Measurements from ENCODE around the gene SH3BP4. TPM values are rescaled to one million over a fixed set of nuclear protein-coding genes. Genes with fewer than 3 reads are reported as not detected.
A peak's percentile ranks its signal among the peaks of the same experiment; 100 is the strongest.

SH3BP4 gene
- polyA plus RNA-seq, 4 donors, result 3.6 to 36.7 (median 17.4) TPM

GRCh38 chr2:234992624-234993349 lies 41.0 kb downstream of the SH3BP4 start:
- Histone ChIP-seq H3K9me3 (ENCODE audit: control insufficient read depth in 2 of 2, insufficient read depth in 1 of 2, low read depth in 1 of 2, low read length in 1 of 2) (peaks cover 0 to 2% of the 10 kb centered on the region in 2 donors), H3K4me3 (ENCODE audit: low read depth in 1 of 3, low read length in 3 of 3) (no peak overlapping the region), H3K36me3 (ENCODE audit: control insufficient read depth in 3 of 3, insufficient read depth in 2 of 3, low read depth in 1 of 3, low read length in 3 of 3) (peaks cover 0 to 59% (median 2%) of the 10 kb centered on the region in 3 donors), H3K27me3 (ENCODE audit: control insufficient read depth in 3 of 3, insufficient read depth in 3 of 3, low read length in 3 of 3) (no peaks in the 10 kb centered on the region), H3K4me1 (ENCODE audit: control insufficient read depth in 3 of 3, insufficient read depth in 2 of 3, low read depth in 1 of 3, low read length in 2 of 3) (peaks cover 2 to 28% (median 8%) of the 10 kb centered on the region in 3 donors), H3K27ac (ENCODE audit: low read depth in 1 of 3, low read length in 2 of 3) (no peak overlapping the region)
- WGBS, 3 donors, result 89 to 92% (median 90%) methylated on average over 21 to 23 of the region's 23 CpGs
- DNase-seq (no peak), FAIRE-seq (no peak)

GRCh38 chr2:234993541-234993981 lies 41.7 kb downstream of the SH3BP4 start:
- no peak for DNase-seq
- H3K27ac ChIP-seq (ENCODE audit: low read depth in 1 of 3, low read length in 2 of 3), result no peak overlapping the region

GRCh38 chr2:234994438-234995321 lies 42.9 kb downstream of the SH3BP4 start:
- Histone ChIP-seq H3K36me3 (ENCODE audit: control insufficient read depth in 3 of 3, insufficient read depth in 2 of 3, low read depth in 1 of 3, low read length in 3 of 3) (peaks cover 0 to 62% (median 2%) of the 10 kb centered on the region in 3 donors), H3K27ac (ENCODE audit: low read depth in 1 of 3, low read length in 2 of 3) (no peak overlapping the region), H3K27me3 (ENCODE audit: control insufficient read depth in 3 of 3, insufficient read depth in 3 of 3, low read length in 3 of 3) (no peaks in the 10 kb centered on the region), H3K4me1 (ENCODE audit: control insufficient read depth in 3 of 3, insufficient read depth in 2 of 3, low read depth in 1 of 3, low read length in 2 of 3) (peaks cover 3 to 46% (median 4%) of the 10 kb centered on the region in 3 donors), H3K4me3 (ENCODE audit: low read depth in 1 of 3, low read length in 3 of 3) (no peak overlapping the region), H3K9me3 (ENCODE audit: control insufficient read depth in 2 of 2, insufficient read depth in 1 of 2, low read depth in 1 of 2, low read length in 1 of 2) (peaks cover 0 to 2% of the 10 kb centered on the region in 2 donors)
- 68 to 80% (median 79%) methylated on average over 28 to 29 of the region's 29 CpGs for WGBS, 3 donors
- no peak for FAIRE-seq
- no peak for DNase-seq

More at GRCh38 chr2:234993541-234993981, 41.7 kb downstream of the SH3BP4 start:
- FAIRE-seq, result no peak
- H3K27me3 ChIP-seq (ENCODE audit: control insufficient read depth in 3 of 3, insufficient read depth in 3 of 3, low read length in 3 of 3), result no peaks in the 10 kb centered on the region
- H3K9me3 ChIP-seq (ENCODE audit: control insufficient read depth in 2 of 2, insufficient read depth in 1 of 2, low read depth in 1 of 2, low read length in 1 of 2), result peaks cover 0 to 2% of the 10 kb centered on the region in 2 donors
- H3K4me1 ChIP-seq (ENCODE audit: control insufficient read depth in 3 of 3, insufficient read depth in 2 of 3, low read depth in 1 of 3, low read length in 2 of 3), result peaks cover 2 to 34% (median 8%) of the 10 kb centered on the region in 3 donors
- 76 to 80% (median 77%) methylated on average over 11 of the region's 11 CpGs for WGBS, 3 donors
- no peak overlapping the region for H3K4me3 ChIP-seq (ENCODE audit: low read depth in 1 of 3, low read length in 3 of 3)
- peaks cover 0 to 62% (median 2%) of the 10 kb centered on the region in 3 donors for H3K36me3 ChIP-seq (ENCODE audit: control insufficient read depth in 3 of 3, insufficient read depth in 2 of 3, low read depth in 1 of 3, low read length in 3 of 3)

- peaks cover 0 to 2% of the 10 kb centered on the region in 2 donors for H3K9me3 ChIP-seq (ENCODE audit: control insufficient read depth in 2 of 2, insufficient read depth in 1 of 2, low read depth in 1 of 2, low read length in 1 of 2)
- peaks cover 0 to 70% (median 2%) of the 10 kb centered on the region in 3 donors for H3K36me3 ChIP-seq (ENCODE audit: control insufficient read depth in 3 of 3, insufficient read depth in 2 of 3, low read depth in 1 of 3, low read length in 3 of 3)
- DNase-seq (peak; percentile 48 to 49), FAIRE-seq (no peak)
- no peak overlapping the region for H3K27ac ChIP-seq (ENCODE audit: low read depth in 1 of 3, low read length in 2 of 3)
- no peak overlapping the region for H3K4me3 ChIP-seq (ENCODE audit: low read depth in 1 of 3, low read length in 3 of 3)
- peaks cover 6 to 54% (median 8%) of the 10 kb centered on the region in 3 donors for H3K4me1 ChIP-seq (ENCODE audit: control insufficient read depth in 3 of 3, insufficient read depth in 2 of 3, low read depth in 1 of 3, low read length in 2 of 3)
- WGBS, 3 donors, result 35 to 65% (median 54%) methylated on average over 24 of the region's 24 CpGs
- no peaks in the 10 kb centered on the region for H3K27me3 ChIP-seq (ENCODE audit: control insufficient read depth in 3 of 3, insufficient read depth in 3 of 3, low read length in 3 of 3)
Observed at GRCh38 chr2:234995332-234996068, 43.7 kb downstream of the SH3BP4 start.

GRCh38 chr2:234996069-234996940 lies 44.5 kb downstream of the SH3BP4 start:
- no peak overlapping the region for H3K27ac ChIP-seq (ENCODE audit: low read depth in 1 of 3, low read length in 2 of 3)
- no peak for FAIRE-seq

GRCh38 chr2:234996941-234997270 lies 45.1 kb downstream of the SH3BP4 start:
- Histone ChIP-seq H3K27ac (ENCODE audit: low read depth in 1 of 3, low read length in 2 of 3) (no peak overlapping the region), H3K36me3 (ENCODE audit: control insufficient read depth in 3 of 3, insufficient read depth in 2 of 3, low read depth in 1 of 3, low read length in 3 of 3) (peaks cover 0 to 66% (median 2%) of the 10 kb centered on the region in 3 donors), H3K4me3 (ENCODE audit: low read depth in 1 of 3, low read length in 3 of 3) (no peak overlapping the region), H3K4me1 (ENCODE audit: control insufficient read depth in 3 of 3, insufficient read depth in 2 of 3, low read depth in 1 of 3, low read length in 2 of 3) (peaks cover 6 to 62% (median 13%) of the 10 kb centered on the region in 3 donors), H3K9me3 (ENCODE audit: control insufficient read depth in 2 of 2, insufficient read depth in 1 of 2, low read depth in 1 of 2, low read length in 1 of 2) (no peaks in the 10 kb centered on the region), H3K27me3 (ENCODE audit: control insufficient read depth in 3 of 3, insufficient read depth in 3 of 3, low read length in 3 of 3) (no peaks in the 10 kb centered on the region)
- WGBS, 3 donors, result 85 to 91% (median 86%) methylated on average over 13 of the region's 13 CpGs
- FAIRE-seq (no peak), DNase-seq (no peak)

More at GRCh38 chr2:234996069-234996940, 44.5 kb downstream of the SH3BP4 start:
- H3K4me3 ChIP-seq (ENCODE audit: low read depth in 1 of 3, low read length in 3 of 3), result no peak overlapping the region
- DNase-seq, result no peak
- H3K36me3 ChIP-seq (ENCODE audit: control insufficient read depth in 3 of 3, insufficient read depth in 2 of 3, low read depth in 1 of 3, low read length in 3 of 3), result peaks cover 0 to 72% (median 2%) of the 10 kb centered on the region in 3 donors
- peaks cover 6 to 59% (median 13%) of the 10 kb centered on the region in 3 donors for H3K4me1 ChIP-seq (ENCODE audit: control insufficient read depth in 3 of 3, insufficient read depth in 2 of 3, low read depth in 1 of 3, low read length in 2 of 3)
- WGBS, 3 donors, result 71 to 75% (median 74%) methylated on average over 18 of the region's 18 CpGs
- no peaks in the 10 kb centered on the region for H3K27me3 ChIP-seq (ENCODE audit: control insufficient read depth in 3 of 3, insufficient read depth in 3 of 3, low read length in 3 of 3)
- no peaks in the 10 kb centered on the region for H3K9me3 ChIP-seq (ENCODE audit: control insufficient read depth in 2 of 2, insufficient read depth in 1 of 2, low read depth in 1 of 2, low read length in 1 of 2)

GRCh38 chr2:234997389-234997788 lies 45.6 kb downstream of the SH3BP4 start:
- Histone ChIP-seq H3K9me3 (ENCODE audit: control insufficient read depth in 2 of 2, insufficient read depth in 1 of 2, low read depth in 1 of 2, low read length in 1 of 2) (no peaks in the 10 kb centered on the region), H3K36me3 (ENCODE audit: control insufficient read depth in 3 of 3, insufficient read depth in 2 of 3, low read depth in 1 of 3, low read length in 3 of 3) (peaks cover 0 to 63% (median 2%) of the 10 kb centered on the region in 3 donors), H3K27me3 (ENCODE audit: control insufficient read depth in 3 of 3, insufficient read depth in 3 of 3, low read length in 3 of 3) (no peaks in the 10 kb centered on the region), H3K4me3 (ENCODE audit: low read depth in 1 of 3, low read length in 3 of 3) (no peak overlapping the region), H3K4me1 (ENCODE audit: control insufficient read depth in 3 of 3, insufficient read depth in 2 of 3, low read depth in 1 of 3, low read length in 2 of 3) (peaks cover 6 to 67% (median 13%) of the 10 kb centered on the region in 3 donors), H3K27ac (ENCODE audit: low read depth in 1 of 3, low read length in 2 of 3) (no peak overlapping the region)
- DNase-seq (no peak), FAIRE-seq (no peak)
- WGBS, 3 donors, result 91 to 96% (median 95%) methylated on average over 8 of the region's 8 CpGs

Measured in small intestine (tissue), 7 donors.